ENCODE results near the gene ALCAM. TPM values are rescaled to one million over a fixed set of nuclear protein-coding genes. Genes with fewer than 3 reads are reported as not detected.

The ALCAM gene
- total and polyA plus RNA-seq, 2 of the 8 experiments (the other 6 are each of a cell fraction or from before 2014, with no cell fraction given) = 10.8 to 33.0 TPM

DNA sequence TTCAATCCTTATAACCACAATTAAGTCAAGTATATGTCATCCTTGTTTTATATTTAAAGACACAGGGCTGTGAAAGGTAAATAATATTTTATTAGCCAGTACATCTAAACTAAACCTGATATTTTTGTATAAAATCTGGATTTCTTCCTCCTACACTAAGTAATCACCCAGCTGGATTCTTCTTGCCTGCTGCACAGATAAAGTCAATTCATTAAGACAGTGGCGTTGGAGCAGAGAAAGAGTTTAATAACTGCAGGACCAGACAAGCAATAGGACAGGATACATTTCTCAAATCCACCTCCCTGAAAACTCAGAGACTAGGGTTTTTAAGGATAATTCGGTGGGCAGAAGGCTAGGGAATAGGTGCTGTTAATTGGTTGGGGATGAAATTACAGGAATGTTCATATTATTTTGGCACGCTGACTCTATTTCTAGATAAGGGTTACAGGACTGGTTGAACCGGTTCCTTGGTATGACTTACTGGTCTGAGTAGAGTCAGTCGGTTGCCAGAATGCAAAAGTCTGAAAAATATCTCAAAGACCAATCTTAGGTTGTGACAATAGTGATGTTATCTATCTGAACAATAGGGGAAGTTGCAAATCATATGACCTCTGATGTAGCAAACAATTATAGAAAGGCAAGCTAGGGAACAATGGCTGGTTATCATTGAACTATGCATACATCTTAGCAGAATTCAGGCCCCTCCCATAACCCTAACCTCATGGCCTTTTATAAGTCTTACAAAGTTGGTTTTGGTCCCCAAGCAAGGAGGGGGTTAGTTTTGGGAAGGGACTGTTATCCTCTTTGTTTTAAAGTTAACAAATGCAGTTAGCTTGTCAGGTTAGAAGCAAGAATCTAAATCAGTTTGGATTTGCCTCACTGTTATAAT is 244.8 kb downstream of the ALCAM start:
- no peak for FAIRE-seq
- Histone ChIP-seq H4K5ac (ENCODE audit: insufficient read length, low read depth, low read length) (no peak overlapping the region), H3K36me3 (ENCODE audit: control insufficient read depth in 2 of 4, insufficient read depth in 4 of 4, low read length in 3 of 4) (no peaks in the 10 kb centered on the region), H4K91ac (replicated peaks; ENCODE audit: insufficient read length, low read length) (no peak overlapping the region), H3K27me3 (replicated peaks in 1 of 4; ENCODE audit: control insufficient read depth in 3 of 4, extremely low read depth in 1 of 4, insufficient read depth in 3 of 4, low read length in 3 of 4) (no peaks in the 10 kb centered on the region), H3K79me2 (ENCODE audit: control insufficient read depth in 1 of 2, insufficient read depth in 2 of 2, low read length in 2 of 2) (no peaks in the 10 kb centered on the region), H3K23ac (ENCODE audit: insufficient read length) (no peak overlapping the region), H3K14ac (ENCODE audit: insufficient read length) (no peak overlapping the region), H3K56ac (replicated peaks; ENCODE audit: insufficient read length, low read depth, low read length) (no peak overlapping the region), H4K8ac (ENCODE audit: extremely low read depth, insufficient read depth, low read length) (no peak overlapping the region), H3K23me2 (ENCODE audit: low read depth, low read length) (no peaks in the 10 kb centered on the region; the same call in 1 of the 2 replicates), H3K27ac (ENCODE audit: low read depth, low read length) (no peak overlapping the region), H2BK5ac (ENCODE audit: low read depth, low read length) (no peak overlapping the region), H3K79me1 (ENCODE audit: low read depth, low read length) (no peaks in the 10 kb centered on the region), H3K4me3 (ENCODE audit: extremely low read depth in 1 of 4, insufficient read depth in 2 of 4, low read depth in 3 of 4, low read length in 4 of 4) (no peak overlapping the region), H2BK120ac (replicated peaks; ENCODE audit: low read depth, low read length) (no peak overlapping the region), H3K9me3 (ENCODE audit: insufficient read depth in 2 of 2, low read depth in 1 of 2, low read length in 1 of 2) (no peaks in the 10 kb centered on the region), H2AFZ (ENCODE audit: low read length) (0 out of 2 replicates have a peak overlapping the region, but pooled peaks have one; percentile 14), H3K4me2 (ENCODE audit: insufficient read depth in 1 of 2, low read depth in 2 of 2, low read length in 2 of 2) (no peak overlapping the region), H2BK20ac (ENCODE audit: low read length) (no peak overlapping the region), H3K18ac (ENCODE audit: extremely low read depth, low read length) (no peak overlapping the region), H2BK15ac (ENCODE audit: low read length) (no peak overlapping the region), H3K4me1 (replicated peaks in 1 of 4; ENCODE audit: control insufficient read depth in 3 of 4, insufficient read depth in 4 of 4, low read length in 3 of 4) (peaks cover 0 to 5% (median 2%) of the 10 kb centered on the region in 4 experiments; a peak in 4 of 7 replicates), H2BK12ac (ENCODE audit: low read depth, low read length) (no peak overlapping the region), H4K20me1 (replicated peaks in 1 of 2; ENCODE audit: control insufficient read depth in 1 of 2, insufficient read depth in 2 of 2, low read length in 2 of 2) (no peaks in the 10 kb centered on the region), H2AK5ac (ENCODE audit: low read depth, low read length) (no peak overlapping the region), H3K4ac (replicated peaks; ENCODE audit: insufficient read length, low read depth, low read length) (no peak overlapping the region), H3K9ac (replicated peaks in 1 of 4; ENCODE audit: extremely low read depth in 1 of 4, low read depth in 3 of 4, low read length in 3 of 4) (no peak overlapping the region)
- no peak for DNase-seq (ENCODE audit: low read depth in 1 of 2, low spot score in 2 of 2)
- ChIA-PET POLR2A (ENCODE audit: partially characterized antibody) (no interaction called here), CTCF (ENCODE audit: partially characterized antibody) (no interaction called here)
- TF ChIP-seq NANOG (IDR thresholded peaks at IDR 0.05; ENCODE audit: insufficient read depth, low read depth, low read length, poor library complexity, severe bottlenecking) = no peak
- TF ChIP-seq POLR2AphosphoS5 (IDR thresholded peaks at IDR 0.05; ENCODE audit: low read depth, low read length) = no peak
- no peak for TF ChIP-seq CEBPB (IDR thresholded peaks at IDR 0.05; ENCODE audit: low read depth, low read length)
- 95% methylated on average over 5 of the region's 5 CpGs; no CpG with 5 or more reads in 1 of the 2 experiments for WGBS, 2 experiments (ENCODE audit: extremely low coverage in 1 of 2, insufficient coverage in 1 of 2, insufficient read length in 1 of 2, insufficient replicate concordance in 2 of 2, low coverage in 1 of 2, low lambda C conversion rate in 2 of 2, missing lambda C conversion rate in 1 of 2)

Data from H1 (cell line).